Ovary (tissue), 3 donors: ENCODE data around the gene NPAS4.

ENCODE experiments used
- CTCF ChIP-seq, 3 donors: fragments of 450-650 bp in 2 of 3; fragments of 200-600 bp in 1 of 3; IDR thresholded peaks; one replicate each; pipeline versions ENCODE4 v1.5.1 to v1.8.0; 2016 to 2022; ENCODE audit warnings: antibody characterized with exemption in 3 of 3, mild to moderate bottlenecking in 1 of 3
- EP300 ChIP-seq: sonication (generic); formaldehyde crosslinking; IDR thresholded peaks from one replicate; pipeline ENCODE4 v1.6.1; 2017; ENCODE audit warnings: antibody characterized with exemption
- POLR2A ChIP-seq: fragments of 450-650 bp; IDR thresholded peaks from one replicate; pipeline ENCODE4 v1.6.1; 2017; ENCODE audit warnings: antibody characterized with exemption, mild to moderate bottlenecking, moderate library complexity
- donor health status: DM: no; HTN: no; CAD: no.

GRCh38 chr11:66468691-66469090, 47.9 kb downstream of the NPAS4 start:
- no peak for TF ChIP-seq EP300
- no peak for TF ChIP-seq CTCF (IDR thresholded peaks at IDR 0.05)
- no peak for TF ChIP-seq POLR2A
